ENCODE measurements around the gene AKT3.

The AKT3 gene

DNA sequence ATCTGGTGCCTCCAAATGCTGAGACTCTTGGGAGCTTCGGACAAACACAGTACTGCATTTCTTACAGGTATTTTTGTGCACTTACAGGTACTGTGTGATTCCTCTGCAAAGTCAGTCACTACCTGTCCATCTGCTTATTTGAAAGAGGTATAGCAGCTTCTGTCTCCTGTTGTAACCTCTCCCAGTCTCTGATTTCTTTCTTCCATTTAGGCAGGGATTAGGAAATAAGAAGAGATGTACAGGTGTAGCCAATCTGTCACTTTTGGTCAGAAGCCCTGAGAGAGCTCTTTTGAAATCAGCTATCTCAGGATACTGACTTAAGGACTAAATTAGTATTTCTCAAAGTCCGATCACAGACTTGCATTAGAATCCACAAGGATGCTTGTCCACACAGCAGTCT lies 54.0 kb downstream of the AKT3 start:
- Histone ChIP-seq H3K36me3 (ENCODE audit: low read depth) (no peaks in the 10 kb centered on the region), H3K9me3 (ENCODE audit: severe bottlenecking) (no peaks in the 10 kb centered on the region), H3K4me3 (ENCODE audit: severe bottlenecking) (no peak overlapping the region), H3K4me1 (ENCODE audit: insufficient read depth, poor library complexity, severe bottlenecking) (peaks cover 18% of the 10 kb centered on the region), H3K27me3 (ENCODE audit: insufficient read depth, poor library complexity, severe bottlenecking) (no peaks in the 10 kb centered on the region), H3K27ac (ENCODE audit: poor library complexity, severe bottlenecking) (no peak overlapping the region)
- ATAC-seq (ENCODE audit: low read depth) (no peak), DNase-seq (ENCODE audit: low spot score) (no peak)
- TF ChIP-seq, protein P1, sequence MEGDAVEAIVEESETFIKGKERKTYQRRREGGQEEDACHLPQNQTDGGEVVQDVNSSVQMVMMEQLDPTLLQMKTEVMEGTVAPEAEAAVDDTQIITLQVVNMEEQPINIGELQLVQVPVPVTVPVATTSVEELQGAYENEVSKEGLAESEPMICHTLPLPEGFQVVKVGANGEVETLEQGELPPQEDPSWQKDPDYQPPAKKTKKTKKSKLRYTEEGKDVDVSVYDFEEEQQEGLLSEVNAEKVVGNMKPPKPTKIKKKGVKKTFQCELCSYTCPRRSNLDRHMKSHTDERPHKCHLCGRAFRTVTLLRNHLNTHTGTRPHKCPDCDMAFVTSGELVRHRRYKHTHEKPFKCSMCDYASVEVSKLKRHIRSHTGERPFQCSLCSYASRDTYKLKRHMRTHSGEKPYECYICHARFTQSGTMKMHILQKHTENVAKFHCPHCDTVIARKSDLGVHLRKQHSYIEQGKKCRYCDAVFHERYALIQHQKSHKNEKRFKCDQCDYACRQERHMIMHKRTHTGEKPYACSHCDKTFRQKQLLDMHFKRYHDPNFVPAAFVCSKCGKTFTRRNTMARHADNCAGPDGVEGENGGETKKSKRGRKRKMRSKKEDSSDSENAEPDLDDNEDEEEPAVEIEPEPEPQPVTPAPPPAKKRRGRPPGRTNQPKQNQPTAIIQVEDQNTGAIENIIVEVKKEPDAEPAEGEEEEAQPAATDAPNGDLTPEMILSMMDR (IDR thresholded peaks at IDR 0.05; ENCODE audit: poor library complexity, severe bottlenecking), result no peak

DNA sequence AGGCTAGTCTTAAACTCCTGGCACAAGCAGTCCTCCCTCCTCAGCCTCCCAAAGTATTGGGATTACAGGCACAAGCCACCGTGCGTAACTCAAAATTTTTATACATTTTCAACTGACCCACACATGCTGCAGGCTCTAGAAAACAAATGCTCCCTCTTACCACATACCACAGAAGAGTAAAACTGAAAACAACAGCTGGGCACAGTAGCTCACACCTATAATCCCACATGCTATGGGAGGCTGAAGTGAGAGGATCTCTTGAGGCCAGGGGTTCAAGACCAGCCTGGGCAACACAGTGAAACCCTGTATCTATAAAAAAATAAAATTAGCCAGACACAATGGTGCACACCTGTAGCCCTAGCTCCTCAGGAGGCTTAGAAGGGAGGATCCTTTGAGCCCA lies 56.7 kb downstream of the AKT3 start:
- no peak overlapping the region for H3K27ac ChIP-seq (ENCODE audit: poor library complexity, severe bottlenecking)
- no peaks in the 10 kb centered on the region for H3K36me3 ChIP-seq (ENCODE audit: low read depth)
- H3K9me3 ChIP-seq (ENCODE audit: severe bottlenecking), result no peaks in the 10 kb centered on the region
- no peaks in the 10 kb centered on the region for H3K27me3 ChIP-seq (ENCODE audit: insufficient read depth, poor library complexity, severe bottlenecking)
- H3K4me3 ChIP-seq (ENCODE audit: severe bottlenecking), result no peak overlapping the region
- ATAC-seq (ENCODE audit: low read depth) (no peak), DNase-seq (ENCODE audit: low spot score) (no peak)
- no peaks in the 10 kb centered on the region for H3K4me1 ChIP-seq (ENCODE audit: insufficient read depth, poor library complexity, severe bottlenecking)
- TF ChIP-seq, protein P1 (IDR thresholded peaks at IDR 0.05; ENCODE audit: poor library complexity, severe bottlenecking), result no peak

DNA sequence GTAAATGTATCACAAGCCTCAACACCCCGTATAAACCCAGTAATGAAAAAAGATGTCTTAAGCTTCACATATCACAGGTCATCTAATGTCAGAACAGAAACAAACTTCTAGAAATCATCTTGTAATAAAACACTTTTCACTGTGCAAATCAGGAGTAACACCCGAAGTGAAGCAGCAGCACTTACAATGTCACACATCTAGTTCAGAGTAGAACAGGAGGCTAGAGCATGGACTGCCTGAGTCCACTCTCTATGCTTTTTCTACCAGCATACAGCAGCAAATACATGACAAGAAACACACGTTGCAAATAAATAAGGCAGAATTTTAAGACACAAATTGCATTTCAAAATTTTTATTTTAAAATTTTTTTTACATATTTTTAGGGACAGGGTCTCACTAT lies 57.2 kb downstream of the AKT3 start:
- ATAC-seq (ENCODE audit: low read depth), result no peak
- TF ChIP-seq, protein P1 (IDR thresholded peaks at IDR 0.05; ENCODE audit: poor library complexity, severe bottlenecking), result no peak
- no peaks in the 10 kb centered on the region for H3K4me1 ChIP-seq (ENCODE audit: insufficient read depth, poor library complexity, severe bottlenecking)

DNA sequence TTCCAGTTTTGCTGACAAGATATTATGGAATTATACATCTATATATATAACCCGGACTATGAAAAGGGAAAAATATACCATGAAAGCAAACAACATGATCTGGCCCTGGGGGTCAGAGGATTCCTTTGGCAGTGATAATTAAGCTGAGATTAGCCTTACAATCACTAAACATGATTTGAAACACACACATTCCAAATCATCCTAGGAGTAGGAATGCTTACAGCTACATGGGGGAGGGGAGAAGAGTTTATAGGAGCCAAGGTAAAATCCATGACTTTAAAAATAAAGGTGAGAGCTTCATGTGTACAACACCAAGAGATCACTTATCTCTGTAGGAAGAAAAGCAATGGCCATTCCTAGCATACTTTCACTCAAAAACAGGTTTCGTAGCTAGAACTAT lies 57.6 kb downstream of the AKT3 start:
- TF ChIP-seq, protein P1 (IDR thresholded peaks at IDR 0.05; ENCODE audit: poor library complexity, severe bottlenecking), result no peak
- Histone ChIP-seq H3K4me1 (ENCODE audit: insufficient read depth, poor library complexity, severe bottlenecking) (no peaks in the 10 kb centered on the region), H3K9me3 (ENCODE audit: severe bottlenecking) (no peaks in the 10 kb centered on the region), H3K4me3 (ENCODE audit: severe bottlenecking) (no peak overlapping the region), H3K27me3 (ENCODE audit: insufficient read depth, poor library complexity, severe bottlenecking) (no peaks in the 10 kb centered on the region), H3K36me3 (ENCODE audit: low read depth) (no peaks in the 10 kb centered on the region), H3K27ac (ENCODE audit: poor library complexity, severe bottlenecking) (no peak overlapping the region)
- DNase-seq (ENCODE audit: low spot score) (no peak), ATAC-seq (ENCODE audit: low read depth) (no peak)

More for the DNA sequence above, 57.2 kb downstream of the AKT3 start:
- Histone ChIP-seq H3K27ac (ENCODE audit: poor library complexity, severe bottlenecking) (no peak overlapping the region), H3K9me3 (ENCODE audit: severe bottlenecking) (no peaks in the 10 kb centered on the region), H3K36me3 (ENCODE audit: low read depth) (no peaks in the 10 kb centered on the region), H3K4me3 (ENCODE audit: severe bottlenecking) (no peak overlapping the region), H3K27me3 (ENCODE audit: insufficient read depth, poor library complexity, severe bottlenecking) (no peaks in the 10 kb centered on the region)
- no peak for DNase-seq (ENCODE audit: low spot score)

DNA sequence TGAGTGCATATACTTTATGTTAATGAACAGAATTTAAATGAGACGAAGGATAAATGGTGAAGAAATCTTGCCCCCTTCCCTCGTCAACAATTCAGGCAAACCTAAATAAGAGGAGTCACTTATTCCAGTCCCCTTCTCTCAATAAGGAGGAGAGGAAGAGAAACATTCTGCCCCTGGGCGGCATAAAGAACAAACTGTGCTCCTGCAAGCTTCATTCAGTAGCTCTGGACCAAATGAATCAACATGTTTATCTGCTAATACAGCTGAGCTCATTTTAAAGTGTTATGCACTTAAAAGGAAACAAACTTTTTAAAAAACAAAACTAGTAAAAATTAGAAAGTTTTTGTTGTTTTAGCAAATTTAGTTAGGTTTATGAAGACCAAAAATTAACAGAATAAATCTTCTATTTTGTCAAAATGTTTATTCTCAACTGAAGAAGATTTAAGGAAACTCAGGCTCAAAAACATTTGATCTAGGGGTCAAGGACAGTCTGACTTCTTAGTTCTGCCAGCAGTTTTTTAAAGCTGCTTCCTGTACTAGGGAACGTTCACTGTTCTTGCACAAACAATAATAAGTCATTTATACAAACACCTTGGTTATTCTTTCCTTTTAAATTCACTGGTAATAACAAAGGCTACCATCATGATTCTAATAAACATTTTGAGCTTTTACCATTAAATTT lies 58.3 kb downstream of the AKT3 start:
- Histone ChIP-seq H3K4me3 (ENCODE audit: severe bottlenecking) (no peak overlapping the region), H3K36me3 (ENCODE audit: low read depth) (no peaks in the 10 kb centered on the region), H3K4me1 (ENCODE audit: insufficient read depth, poor library complexity, severe bottlenecking) (no peaks in the 10 kb centered on the region), H3K27ac (ENCODE audit: poor library complexity, severe bottlenecking) (no peak overlapping the region), H3K27me3 (ENCODE audit: insufficient read depth, poor library complexity, severe bottlenecking) (no peaks in the 10 kb centered on the region), H3K9me3 (ENCODE audit: severe bottlenecking) (no peaks in the 10 kb centered on the region)
- ATAC-seq (ENCODE audit: low read depth) (no peak), DNase-seq (ENCODE audit: low spot score) (no peak)
- TF ChIP-seq, protein P1 (IDR thresholded peaks at IDR 0.05; ENCODE audit: poor library complexity, severe bottlenecking), result no peak
